H1 (cell line): Measurements from ENCODE around the gene ARHGEF10L. TPM values are rescaled to one million over a fixed set of nuclear protein-coding genes. Genes with fewer than 3 reads are reported as not detected.

Experiments used
- CHD1 ChIP-seq: IDR thresholded peaks from 2 replicates; pipeline ENCODE4 v1.6.1; 2012; ENCODE audit warnings: low read depth, low read length, improper control_type of control experiment
- JUN ChIP-seq: IDR thresholded peaks from 2 replicates; pipeline ENCODE4 v1.6.1; 2011; ENCODE audit warnings: low read depth, mild to moderate bottlenecking, improper control_type of control experiment, low read length
- KDM4A ChIP-seq: IDR thresholded peaks from one replicate; pipeline ENCODE4 v1.7.1; 2012; ENCODE audit warnings: low read depth, mild to moderate bottlenecking, moderate library complexity, low read length, inconsistent platforms; ENCODE audit not compliant: severe bottlenecking
- POLR2AphosphoS5 ChIP-seq: IDR thresholded peaks from 2 replicates; pipeline ENCODE4 v1.6.1; 2011; ENCODE audit warnings: low read depth, low read length
- RNF2 ChIP-seq: fragments of 200-900, 300-1000 bp; sonication (generic); IDR thresholded peaks from 2 replicates; pipeline ENCODE4 v1.7.1; 2016; ENCODE audit warnings: borderline replicate concordance, low read depth, mild to moderate bottlenecking, antibody characterized with exemption, low read length; ENCODE audit not compliant: poor library complexity, severe bottlenecking; ENCODE audit errors: missing control alignments
- polyA plus RNA-seq, 7 experiments: library from polyadenylated mRNA; depleted of rRNA in 3 of 7; stranded (reverse) in 5 of 7; unstranded in 2 of 7; fragments of >200 nt in 5 of 7; fragments of 200-250 nt in 2 of 7; gene quantifications; 1 replicate in 5 of 7; 2 replicates in 1 of 7; 4 replicates in 1 of 7; pipeline versions ENCODE4 v1.2.1 to v1.2.3, GENCODE V29; 2011 to 2013; ENCODE audit warnings: missing spikeins in 2 of 7, mixed read lengths in 2 of 7
- total RNA-seq: library from RNA; stranded (reverse); fragmentation: NEBNext Ultra II Directional; extraction: Animal tissue kit (Norgen Biotek cat#: 25700); gene quantifications from 2 replicates; pipeline ENCODE4 v1.2.1, GENCODE V29; 2021
- TF ChIP-seq, protein P1 (sequence below), 3 experiments: IDR thresholded peaks; 1 replicate in 2 of 3; 2 replicates in 1 of 3; pipeline versions ENCODE4 v1.5.1 to v1.6.1; 2011; ENCODE audit warnings: low read length in 3 of 3, mild to moderate bottlenecking in 3 of 3, inconsistent platforms in 2 of 3, low read depth in 1 of 3, moderate library complexity in 1 of 3; ENCODE audit not compliant: insufficient read depth in 1 of 3; ENCODE audit errors: control extremely low read depth in 1 of 3

The ARHGEF10L gene
- total and polyA plus RNA-seq, 2 of the 8 experiments (the other 6 are each of a cell fraction or from before 2014, with no cell fraction given), result 33.6 to 39.6 TPM

DNA sequence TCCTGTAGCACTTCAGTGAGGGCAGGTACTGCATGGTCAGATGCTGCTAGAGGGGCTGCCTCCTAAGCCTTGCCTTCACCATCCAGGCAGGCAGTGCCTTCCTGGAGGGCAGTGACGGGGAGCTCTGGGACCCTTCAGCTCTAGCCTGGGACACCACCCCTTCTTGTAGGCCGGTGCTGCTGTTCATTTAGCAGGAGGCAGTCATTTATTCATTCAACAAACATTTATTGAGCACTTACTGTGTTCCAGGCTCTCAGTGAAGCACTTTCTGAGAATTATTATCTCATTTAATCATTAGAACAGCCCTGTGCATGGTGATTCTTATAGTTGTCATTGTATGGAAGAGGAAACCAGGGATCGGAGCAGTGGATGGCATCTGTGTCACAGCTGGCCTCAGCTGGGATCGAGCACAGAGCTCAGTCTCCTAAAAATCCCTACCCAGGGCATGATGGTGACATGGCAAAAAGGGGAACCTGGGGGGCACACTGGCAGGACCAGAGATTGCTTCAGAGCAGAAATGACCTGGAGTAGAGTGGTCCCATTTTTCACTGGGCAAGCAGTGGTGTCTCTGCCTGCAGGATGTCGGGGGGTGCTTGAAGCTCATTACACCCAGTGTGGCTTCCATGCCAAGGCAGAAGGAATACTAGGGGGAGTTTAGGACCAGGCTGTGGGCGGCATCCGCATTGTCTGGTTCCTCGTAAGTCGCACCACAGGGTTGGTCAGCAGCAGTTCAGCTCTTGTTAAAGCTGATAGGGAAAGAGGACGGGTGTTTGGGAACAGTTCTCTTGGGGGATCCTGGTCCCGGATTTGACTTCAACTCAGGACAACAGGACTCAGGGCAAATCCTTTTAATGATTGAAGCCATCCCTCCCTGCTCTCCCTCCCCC is 28.8 kb downstream of the ARHGEF10L start (continued):
- TF ChIP-seq CHD1 (no peak), RNF2 (no peak), KDM4A (no peak), POLR2AphosphoS5 (no peak), JUN (no peak)
- TF ChIP-seq, protein P1, sequence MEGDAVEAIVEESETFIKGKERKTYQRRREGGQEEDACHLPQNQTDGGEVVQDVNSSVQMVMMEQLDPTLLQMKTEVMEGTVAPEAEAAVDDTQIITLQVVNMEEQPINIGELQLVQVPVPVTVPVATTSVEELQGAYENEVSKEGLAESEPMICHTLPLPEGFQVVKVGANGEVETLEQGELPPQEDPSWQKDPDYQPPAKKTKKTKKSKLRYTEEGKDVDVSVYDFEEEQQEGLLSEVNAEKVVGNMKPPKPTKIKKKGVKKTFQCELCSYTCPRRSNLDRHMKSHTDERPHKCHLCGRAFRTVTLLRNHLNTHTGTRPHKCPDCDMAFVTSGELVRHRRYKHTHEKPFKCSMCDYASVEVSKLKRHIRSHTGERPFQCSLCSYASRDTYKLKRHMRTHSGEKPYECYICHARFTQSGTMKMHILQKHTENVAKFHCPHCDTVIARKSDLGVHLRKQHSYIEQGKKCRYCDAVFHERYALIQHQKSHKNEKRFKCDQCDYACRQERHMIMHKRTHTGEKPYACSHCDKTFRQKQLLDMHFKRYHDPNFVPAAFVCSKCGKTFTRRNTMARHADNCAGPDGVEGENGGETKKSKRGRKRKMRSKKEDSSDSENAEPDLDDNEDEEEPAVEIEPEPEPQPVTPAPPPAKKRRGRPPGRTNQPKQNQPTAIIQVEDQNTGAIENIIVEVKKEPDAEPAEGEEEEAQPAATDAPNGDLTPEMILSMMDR (IDR thresholded peaks at IDR 0.05; ENCODE audit: control extremely low read depth in 1 of 3, insufficient read depth in 1 of 3, low read depth in 1 of 3, low read length in 3 of 3), result no peak
